HFFc6 (cell line): Measurements from ENCODE around the gene C1QTNF12. TPM values are rescaled to one million over a fixed set of nuclear protein-coding genes. Genes with fewer than 3 reads are reported as not detected.

Experiments
- DNase-seq: peaks from one replicate; pipeline ENCODE4 v3.0.0-alpha.2; 2018
- H3K27ac Mint-ChIP-seq: 2 replicates; pipeline ENCODE4 v1.8.0; 2020; ENCODE audit warnings: mild to moderate bottlenecking, mixed read lengths
- H3K27me3 Mint-ChIP-seq: 2 replicates; pipeline ENCODE4 v1.8.0; 2021; ENCODE audit warnings: mild to moderate bottlenecking, moderate library complexity, mixed read lengths; ENCODE audit not compliant: insufficient read depth
- H3K36me3 Mint-ChIP-seq: 2 replicates; pipeline ENCODE4 v1.8.0; 2021; ENCODE audit warnings: low read depth, mixed read lengths
- H3K4me1 Mint-ChIP-seq: 2 replicates; pipeline ENCODE4 v1.8.0; 2020; ENCODE audit warnings: low read depth, mixed read lengths
- H3K4me3 Mint-ChIP-seq: 2 replicates; pipeline ENCODE4 v1.8.0; 2020; ENCODE audit warnings: mild to moderate bottlenecking, moderate library complexity, mixed read lengths
- H3K9me3 Mint-ChIP-seq: 2 replicates; pipeline ENCODE4 v1.8.0; 2020; ENCODE audit warnings: mild to moderate bottlenecking, mixed read lengths
- total RNA-seq, 6 experiments: library from RNA; stranded (reverse); fragmentation: NEBNext Ultra II Directional; extraction: Animal tissue kit (Norgen Biotek cat#: 25700); gene quantifications; 2 replicates in 1 of 6; 3 replicates in 5 of 6; pipeline ENCODE4 v1.2.3, GENCODE V29; 2021
- TF ChIP-seq, protein P1 (sequence below): fragments of 200-600 bp; sonication (generic); IDR thresholded peaks from 2 replicates; pipeline ENCODE4 v1.5.0; 2021; ENCODE audit warnings: antibody characterized with exemption, mild to moderate bottlenecking

C1QTNF12 gene
- total RNA-seq, 6 experiments from 2014 or later, result 0.31 to 1.7 (median 1.1) TPM

DNA sequence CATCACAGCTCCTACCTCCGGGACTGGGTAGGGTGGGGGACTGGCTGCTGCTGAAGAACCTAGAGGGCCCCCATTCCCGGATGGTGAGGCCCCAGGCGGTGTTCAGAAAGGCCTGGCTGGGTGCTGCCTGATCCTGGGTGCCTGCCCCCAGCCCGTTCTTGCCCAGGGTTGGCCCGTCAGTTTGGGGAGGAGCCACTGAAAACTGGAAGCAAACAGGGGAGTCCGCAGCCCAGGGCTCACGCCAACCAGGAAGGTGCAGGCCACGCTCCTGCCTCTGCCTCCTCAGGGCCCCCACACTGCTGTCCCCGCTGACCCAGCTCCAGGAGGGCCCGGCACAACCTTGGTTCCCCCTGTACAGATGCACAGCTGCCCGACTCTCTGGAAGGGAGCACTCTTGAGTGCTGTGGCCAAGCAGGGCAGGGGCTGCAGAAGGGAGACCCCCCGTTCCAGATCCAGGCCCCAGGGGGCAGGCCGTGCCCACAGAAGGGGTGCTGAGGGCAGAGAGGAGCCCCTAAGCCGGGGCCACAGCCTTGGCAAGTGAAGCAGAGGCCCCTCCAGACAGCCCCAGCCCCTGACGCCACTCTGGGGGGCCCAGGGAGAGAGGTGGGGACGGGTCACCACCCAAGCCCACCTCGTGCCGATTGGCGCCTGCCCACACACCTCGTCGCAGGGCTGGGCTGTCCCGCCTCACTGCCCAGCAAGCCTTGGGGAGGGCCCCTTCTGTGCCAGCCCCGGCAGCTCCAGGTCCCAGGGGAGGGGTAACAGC, 5.5 kb downstream of the C1QTNF12 start:
- Mint-ChIP-seq H3K4me3 (no peak overlapping the region), H3K27ac (no peak overlapping the region), H3K27me3 (peaks cover 4% of the 10 kb centered on the region), H3K9me3 (no peaks in the 10 kb centered on the region), H3K4me1 (no peaks in the 10 kb centered on the region), H3K36me3 (no peaks in the 10 kb centered on the region)
- TF ChIP-seq, protein P1, sequence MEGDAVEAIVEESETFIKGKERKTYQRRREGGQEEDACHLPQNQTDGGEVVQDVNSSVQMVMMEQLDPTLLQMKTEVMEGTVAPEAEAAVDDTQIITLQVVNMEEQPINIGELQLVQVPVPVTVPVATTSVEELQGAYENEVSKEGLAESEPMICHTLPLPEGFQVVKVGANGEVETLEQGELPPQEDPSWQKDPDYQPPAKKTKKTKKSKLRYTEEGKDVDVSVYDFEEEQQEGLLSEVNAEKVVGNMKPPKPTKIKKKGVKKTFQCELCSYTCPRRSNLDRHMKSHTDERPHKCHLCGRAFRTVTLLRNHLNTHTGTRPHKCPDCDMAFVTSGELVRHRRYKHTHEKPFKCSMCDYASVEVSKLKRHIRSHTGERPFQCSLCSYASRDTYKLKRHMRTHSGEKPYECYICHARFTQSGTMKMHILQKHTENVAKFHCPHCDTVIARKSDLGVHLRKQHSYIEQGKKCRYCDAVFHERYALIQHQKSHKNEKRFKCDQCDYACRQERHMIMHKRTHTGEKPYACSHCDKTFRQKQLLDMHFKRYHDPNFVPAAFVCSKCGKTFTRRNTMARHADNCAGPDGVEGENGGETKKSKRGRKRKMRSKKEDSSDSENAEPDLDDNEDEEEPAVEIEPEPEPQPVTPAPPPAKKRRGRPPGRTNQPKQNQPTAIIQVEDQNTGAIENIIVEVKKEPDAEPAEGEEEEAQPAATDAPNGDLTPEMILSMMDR, result no peak
- DNase-seq, result no peak

DNA sequence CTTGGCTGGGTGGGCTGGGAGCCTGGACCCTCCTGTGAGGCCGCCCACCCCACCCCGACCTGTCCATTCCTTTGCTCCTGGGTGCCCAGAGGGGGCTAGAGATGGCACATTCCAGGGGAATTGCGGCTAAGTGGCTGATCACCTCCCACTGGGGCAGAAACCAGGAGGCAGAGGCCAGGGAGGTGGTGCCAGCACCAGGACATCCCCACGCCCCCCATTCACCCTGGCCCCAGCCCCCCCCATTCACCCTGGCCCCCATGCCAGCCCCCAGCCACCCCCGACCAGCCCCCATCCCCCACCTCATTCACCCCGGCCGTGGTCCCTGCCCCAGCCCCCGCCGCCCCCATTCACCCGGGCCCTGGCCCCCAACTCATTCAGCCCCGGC, 6.2 kb downstream of the C1QTNF12 start:
- Mint-ChIP-seq H3K9me3 (no peaks in the 10 kb centered on the region), H3K4me1 (no peaks in the 10 kb centered on the region), H3K36me3 (no peaks in the 10 kb centered on the region), H3K27ac (no peak overlapping the region), H3K27me3 (peaks cover 4% of the 10 kb centered on the region), H3K4me3 (no peak overlapping the region)
- DNase-seq, result no peak
- TF ChIP-seq, protein P1, result no peak

DNA sequence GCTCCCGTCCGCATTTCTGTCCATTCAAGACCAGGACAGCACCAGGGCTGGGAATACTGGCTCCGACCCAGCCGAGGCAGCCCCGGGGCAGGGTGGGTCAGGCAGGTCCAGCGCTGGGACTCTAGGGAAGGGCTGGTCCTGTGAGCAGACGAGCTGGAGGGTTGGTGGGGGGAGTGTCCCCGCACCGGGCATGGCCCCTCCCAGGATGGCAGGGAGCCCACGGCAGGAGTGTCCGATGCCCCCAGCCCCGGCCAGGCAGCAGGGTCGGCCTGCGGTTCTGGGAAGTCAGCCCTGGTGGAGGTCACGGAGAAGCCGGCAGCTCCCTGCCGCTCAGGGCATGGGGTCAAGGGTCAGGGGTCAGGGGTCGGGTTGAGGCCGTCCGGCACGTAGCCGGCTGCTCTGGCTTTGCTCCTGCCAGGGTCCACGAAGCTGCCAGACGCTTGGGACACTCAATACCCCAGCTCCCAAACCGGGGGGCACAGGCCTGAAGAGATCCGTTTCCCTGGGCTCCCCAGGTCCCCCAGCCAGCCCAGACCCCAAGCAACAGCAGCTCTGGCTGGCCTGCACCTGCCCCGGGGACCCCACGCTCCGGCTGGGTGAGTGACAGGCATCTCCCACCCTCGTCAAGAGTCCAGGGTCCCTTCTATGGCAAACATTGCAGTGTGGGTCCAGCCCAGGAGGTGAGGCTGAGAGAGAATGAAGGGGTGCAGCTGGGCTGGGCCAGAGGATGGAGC, 6.7 kb downstream of the C1QTNF12 start:
- Mint-ChIP-seq H3K4me3 (no peak overlapping the region), H3K9me3 (no peaks in the 10 kb centered on the region), H3K4me1 (no peaks in the 10 kb centered on the region), H3K36me3 (no peaks in the 10 kb centered on the region), H3K27me3 (peaks cover 4% of the 10 kb centered on the region), H3K27ac (no peak overlapping the region)
- no peak for DNase-seq
- TF ChIP-seq, protein P1, result no peak

DNA sequence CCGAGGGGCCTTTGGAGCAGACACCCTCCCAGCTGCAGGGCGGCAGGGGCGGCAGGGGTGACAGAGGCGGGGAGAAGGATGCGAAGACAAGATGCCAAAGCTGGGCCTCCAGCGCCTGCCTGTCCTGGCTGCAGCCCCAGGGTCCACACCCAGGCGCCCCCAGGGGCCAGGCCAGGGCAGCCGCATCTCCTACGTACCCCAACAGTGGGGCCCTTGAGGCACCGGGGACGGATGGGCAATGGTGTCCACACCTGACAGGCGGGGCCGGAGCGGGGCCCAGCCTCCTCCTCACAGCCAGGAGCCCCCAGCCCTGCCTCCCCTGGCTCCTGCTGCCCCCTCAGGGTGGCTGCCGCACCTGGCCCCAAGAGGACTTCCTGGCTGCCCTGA, 7.3 kb downstream of the C1QTNF12 start:
- no peak overlapping the region for H3K27ac Mint-ChIP-seq
- H3K9me3 Mint-ChIP-seq, result no peaks in the 10 kb centered on the region
- H3K27me3 Mint-ChIP-seq, result peaks cover 4% of the 10 kb centered on the region
- TF ChIP-seq, protein P1, result no peak
- no peak for DNase-seq
- peaks cover 5% of the 10 kb centered on the region; the same call in 1 of the 2 replicates for H3K36me3 Mint-ChIP-seq
- H3K4me3 Mint-ChIP-seq, result no peak overlapping the region
- H3K4me1 Mint-ChIP-seq, result peaks cover 5% of the 10 kb centered on the region

DNA sequence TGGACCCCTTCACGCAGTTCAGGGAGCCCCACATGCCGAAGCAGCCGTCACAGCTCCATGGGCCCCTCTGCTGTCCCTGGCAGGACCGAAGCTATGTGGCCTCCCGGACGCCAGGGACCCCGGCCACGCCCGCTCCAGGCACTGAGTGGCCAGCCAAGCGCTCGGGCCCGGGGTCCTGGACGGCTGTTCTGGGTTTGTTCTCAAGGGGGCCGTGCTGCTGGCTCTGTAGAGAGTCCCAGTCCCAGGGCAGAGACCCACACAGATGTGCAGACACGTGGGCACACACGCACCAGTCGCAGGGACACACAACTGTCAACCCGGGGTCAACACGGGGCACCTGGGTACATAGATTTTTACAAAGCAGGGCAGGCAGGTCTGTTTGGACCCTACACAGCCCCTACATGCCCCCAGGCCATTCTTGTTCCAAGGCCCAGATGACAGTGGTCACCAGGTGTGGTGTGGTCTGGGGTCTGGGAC, 7.8 kb downstream of the C1QTNF12 start:
- Mint-ChIP-seq H3K27me3 (peaks cover 4% of the 10 kb centered on the region), H3K4me1 (peaks cover 10% of the 10 kb centered on the region), H3K4me3 (no peak overlapping the region), H3K27ac (no peak overlapping the region), H3K36me3 (peaks cover 9% of the 10 kb centered on the region), H3K9me3 (peaks cover 1% of the 10 kb centered on the region; the same call in 1 of the 2 replicates)
- TF ChIP-seq, protein P1, result no peak
- no peak for DNase-seq
